Ascending aorta (tissue), 2 donors: ENCODE data around the gene UGT2B10. TPM values are rescaled to one million over a fixed set of nuclear protein-coding genes. Genes with fewer than 3 reads are reported as not detected.

Experiments used
- DNase-seq, 2 donors: peaks; one replicate each; pipeline ENCODE4 v3.0.0-alpha.2; 2019; ENCODE audit warnings: low spot score in 2 of 2
- H3K27ac ChIP-seq, 2 donors: fragments of 200-600 bp; sonication (generic); one replicate each; pipeline ENCODE4 v1.5.1; 2016 to 2017; ENCODE audit warnings: mild to moderate bottlenecking in 1 of 2
- H3K27me3 ChIP-seq: fragments of 200-600 bp; sonication (generic); one replicate; pipeline ENCODE4 v1.5.1; 2017
- H3K36me3 ChIP-seq, 2 donors: fragments of 200-600 bp; sonication (generic); one replicate each; pipeline ENCODE4 v1.5.1; 2016
- H3K4me1 ChIP-seq, 2 donors: fragments of 200-600 bp; sonication (generic); one replicate each; pipeline ENCODE4 v1.5.1; 2016 to 2017; ENCODE audit warnings: mild to moderate bottlenecking in 1 of 2
- H3K4me3 ChIP-seq, 2 donors: fragments of 200-600 bp; sonication (generic); one replicate each; pipeline ENCODE4 v1.5.1; 2016 to 2017; ENCODE audit warnings: mild to moderate bottlenecking in 1 of 2
- H3K9me3 ChIP-seq, 2 donors: fragments of 200-600 bp; sonication (generic); one replicate each; pipeline ENCODE4 v1.5.1; 2016
- intact Hi-C: fragments of 100-400 bp; cut with DNase I; formaldehyde crosslinking; loops from one replicate; pipeline ENCODE4 v1.15.1; 2023
- total RNA-seq: library from RNA; depleted of rRNA; stranded (reverse); fragments of >200 nt; gene quantifications from one replicate; pipeline ENCODE4 v1.1.0, GENCODE V29; 2016
- TF ChIP-seq, protein P1 (sequence below), 3 experiments: fragments of 200-600 bp in 2 of 3; fragments of 450-650 bp in 1 of 3; sonication (generic) in 2 of 3; IDR thresholded peaks; one replicate each; pipeline ENCODE4 v1.5.1; 2016 to 2019; ENCODE audit warnings: antibody characterized with exemption in 3 of 3, mild to moderate bottlenecking in 1 of 3, moderate library complexity in 1 of 3

UGT2B10 gene
- total RNA-seq, 1 donor from 2014 or later: not detected

DNA sequence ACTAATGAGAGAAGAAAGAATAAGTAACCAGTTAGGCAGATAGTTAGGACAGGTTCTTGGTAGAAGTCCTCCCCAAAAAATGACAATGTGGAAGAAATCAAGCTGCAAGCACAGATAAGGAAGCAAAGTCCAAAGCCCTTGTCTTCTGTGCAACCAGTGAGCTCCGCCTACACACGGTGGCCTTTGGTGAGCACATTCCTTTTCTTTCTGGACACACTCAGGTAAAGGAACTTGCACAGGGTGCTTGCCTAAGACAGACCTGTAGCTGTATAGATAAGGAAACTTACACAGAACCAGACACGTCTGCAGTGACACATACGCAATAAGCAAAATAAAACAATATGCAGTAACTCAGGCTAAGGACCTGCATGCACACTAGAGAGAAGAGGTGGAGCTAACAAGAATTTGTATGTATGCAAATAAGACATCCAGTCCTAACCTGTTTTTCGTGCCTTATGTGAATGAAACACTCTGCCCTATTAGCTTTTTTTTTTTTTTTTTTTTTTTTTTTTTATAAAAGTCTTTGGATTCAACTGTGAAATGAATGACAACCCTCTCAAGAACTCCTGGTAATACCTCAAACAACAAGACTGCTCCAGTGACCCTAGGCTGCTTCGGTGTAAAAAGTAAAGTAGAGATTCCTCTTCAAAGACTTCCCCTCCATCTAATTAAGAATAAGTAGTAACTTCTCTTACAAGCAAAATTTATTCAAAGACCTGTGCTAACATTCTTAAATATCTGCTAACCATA, 48.8 kb downstream of the UGT2B10 start:
- TF ChIP-seq, protein P1, sequence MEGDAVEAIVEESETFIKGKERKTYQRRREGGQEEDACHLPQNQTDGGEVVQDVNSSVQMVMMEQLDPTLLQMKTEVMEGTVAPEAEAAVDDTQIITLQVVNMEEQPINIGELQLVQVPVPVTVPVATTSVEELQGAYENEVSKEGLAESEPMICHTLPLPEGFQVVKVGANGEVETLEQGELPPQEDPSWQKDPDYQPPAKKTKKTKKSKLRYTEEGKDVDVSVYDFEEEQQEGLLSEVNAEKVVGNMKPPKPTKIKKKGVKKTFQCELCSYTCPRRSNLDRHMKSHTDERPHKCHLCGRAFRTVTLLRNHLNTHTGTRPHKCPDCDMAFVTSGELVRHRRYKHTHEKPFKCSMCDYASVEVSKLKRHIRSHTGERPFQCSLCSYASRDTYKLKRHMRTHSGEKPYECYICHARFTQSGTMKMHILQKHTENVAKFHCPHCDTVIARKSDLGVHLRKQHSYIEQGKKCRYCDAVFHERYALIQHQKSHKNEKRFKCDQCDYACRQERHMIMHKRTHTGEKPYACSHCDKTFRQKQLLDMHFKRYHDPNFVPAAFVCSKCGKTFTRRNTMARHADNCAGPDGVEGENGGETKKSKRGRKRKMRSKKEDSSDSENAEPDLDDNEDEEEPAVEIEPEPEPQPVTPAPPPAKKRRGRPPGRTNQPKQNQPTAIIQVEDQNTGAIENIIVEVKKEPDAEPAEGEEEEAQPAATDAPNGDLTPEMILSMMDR (IDR thresholded peaks at IDR 0.05): no peak
- no peak for DNase-seq

DNA sequence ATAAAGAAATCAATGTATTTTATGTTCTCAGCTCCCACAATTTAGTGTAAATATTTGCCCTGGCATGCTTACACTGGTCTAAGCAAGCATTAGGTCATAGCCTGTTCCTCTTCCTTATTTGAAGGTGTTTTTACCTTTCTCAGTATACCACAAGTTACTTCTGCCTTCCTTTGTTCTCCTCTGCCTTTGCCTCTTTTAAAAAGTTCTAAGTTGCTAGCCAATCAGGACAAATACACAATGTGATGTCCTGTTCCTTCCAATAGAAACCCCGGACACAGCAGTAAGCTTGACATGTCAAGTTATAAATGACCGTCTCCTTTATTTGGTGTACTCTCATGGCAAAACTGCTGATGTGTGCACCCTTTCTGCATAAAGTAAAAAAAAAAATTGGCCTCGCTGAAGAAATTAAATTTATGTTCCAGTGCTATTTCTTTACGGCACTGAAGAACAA, 49.4 kb downstream of the UGT2B10 start:
- TF ChIP-seq, protein P1 (IDR thresholded peaks at IDR 0.05): no peak
- H3K4me1 ChIP-seq: no peaks in the 10 kb centered on the region
- H3K27ac ChIP-seq: no peak overlapping the region

More for the DNA sequence above, 48.8 kb downstream of the UGT2B10 start:
- H3K4me1 ChIP-seq: no peaks in the 10 kb centered on the region
- no peak overlapping the region for H3K27ac ChIP-seq
- no peak overlapping the region for H3K4me3 ChIP-seq
- no peaks in the 10 kb centered on the region for H3K27me3 ChIP-seq
- intact Hi-C loops: no loop called here
- no peaks in the 10 kb centered on the region for H3K36me3 ChIP-seq
- H3K9me3 ChIP-seq: no peaks in the 10 kb centered on the region

DNA sequence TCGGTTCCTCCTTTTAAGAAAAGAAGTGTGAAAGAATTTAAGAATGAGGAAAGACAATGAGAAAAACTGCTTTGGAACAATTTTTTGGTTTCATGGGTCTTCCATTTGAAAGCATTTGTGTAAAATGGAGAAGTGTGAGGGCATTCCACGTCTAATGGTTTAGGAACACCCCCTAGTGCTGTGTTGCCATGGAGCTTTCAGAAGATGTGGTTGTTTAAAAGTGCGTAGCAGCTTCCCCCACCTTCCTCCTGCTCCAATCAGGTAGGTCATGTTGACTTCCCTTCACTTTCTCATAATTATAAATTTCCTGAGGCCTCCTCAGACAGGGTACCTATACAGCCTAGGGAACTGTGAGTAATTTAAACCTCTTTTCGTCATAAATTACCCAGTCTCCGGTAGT, 50.0 kb downstream of the UGT2B10 start:
- DNase-seq: no peak
- Histone ChIP-seq H3K27me3 (no peaks in the 10 kb centered on the region), H3K4me3 (no peak overlapping the region), H3K4me1 (no peaks in the 10 kb centered on the region), H3K27ac (no peak overlapping the region), H3K36me3 (no peaks in the 10 kb centered on the region), H3K9me3 (no peaks in the 10 kb centered on the region)
- TF ChIP-seq, protein P1 (IDR thresholded peaks at IDR 0.05): no peak
- intact Hi-C loops: no loop called here

More for the DNA sequence above, 49.4 kb downstream of the UGT2B10 start:
- no peaks in the 10 kb centered on the region for H3K36me3 ChIP-seq
- no peaks in the 10 kb centered on the region for H3K9me3 ChIP-seq
- DNase-seq: no peak
- H3K27me3 ChIP-seq: no peaks in the 10 kb centered on the region
- intact Hi-C loops: no loop called here
- no peak overlapping the region for H3K4me3 ChIP-seq

DNA sequence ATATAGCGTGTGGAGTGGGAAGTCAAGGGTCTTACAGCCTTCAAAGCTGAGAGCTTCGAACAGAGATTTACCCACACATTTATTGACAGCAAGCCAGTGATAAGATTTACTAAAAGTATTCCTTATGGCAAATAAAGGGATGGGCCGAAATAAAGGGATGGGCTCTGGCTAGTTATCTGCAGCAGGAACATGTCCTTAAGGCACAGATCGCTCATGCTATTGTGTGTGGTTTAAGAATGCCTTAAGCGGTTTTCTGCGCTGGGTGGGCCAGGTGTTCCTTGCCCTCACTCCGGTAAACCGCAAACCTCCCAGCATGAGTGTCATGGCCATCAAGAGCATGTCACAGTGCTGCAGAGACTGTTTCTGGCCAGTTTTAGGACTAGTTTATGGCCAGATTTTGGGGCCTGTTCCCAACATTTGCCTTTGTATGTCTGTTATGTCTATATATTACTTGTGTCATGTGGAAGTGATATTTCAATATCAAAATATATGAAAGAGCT, 53.5 kb downstream of the UGT2B10 start:
- intact Hi-C loops: no loop called here

DNA sequence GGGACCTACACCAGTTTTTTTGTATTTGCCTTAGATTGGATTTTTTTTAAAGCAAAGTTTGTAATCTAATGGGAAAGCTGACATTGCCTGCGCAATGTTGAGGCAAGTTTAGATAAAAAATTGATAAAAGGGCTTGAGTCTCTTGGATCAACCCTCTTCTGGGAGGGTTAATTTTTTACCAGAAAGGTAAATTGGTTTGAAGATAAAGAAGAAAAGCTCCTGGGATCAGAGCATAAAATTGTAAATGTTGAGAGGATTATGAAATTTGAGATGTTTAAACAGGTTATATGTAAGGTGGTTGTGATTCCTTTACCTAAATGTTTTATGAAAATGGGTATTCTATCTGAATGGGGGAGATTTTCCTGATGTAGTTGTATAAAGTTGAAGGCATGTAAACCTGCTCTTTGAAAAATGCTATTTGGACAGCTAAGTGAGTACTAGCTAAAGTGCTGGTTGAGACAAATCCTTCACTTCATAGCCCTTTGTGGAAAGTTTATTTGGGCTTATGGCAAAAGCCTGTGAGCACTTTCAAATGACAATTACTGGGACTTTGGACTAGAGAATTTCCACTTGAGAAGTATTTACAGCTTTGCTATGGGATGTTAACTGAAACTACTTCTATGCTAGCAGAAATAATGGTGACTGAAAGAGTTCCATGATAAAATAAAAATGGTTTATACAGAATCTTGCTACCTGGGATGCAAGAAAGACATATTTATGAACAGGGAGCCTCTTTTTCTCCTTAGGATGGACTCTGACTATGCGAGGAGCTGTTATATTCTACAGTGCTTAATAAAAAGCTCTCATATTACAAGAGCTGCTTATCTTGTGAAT, 56.2 kb downstream of the UGT2B10 start:
- intact Hi-C loops: no loop called here
- Histone ChIP-seq H3K9me3 (no peaks in the 10 kb centered on the region), H3K27me3 (no peaks in the 10 kb centered on the region), H3K4me3 (no peak overlapping the region), H3K36me3 (no peaks in the 10 kb centered on the region), H3K4me1 (no peaks in the 10 kb centered on the region), H3K27ac (no peak overlapping the region)
- TF ChIP-seq, protein P1 (IDR thresholded peaks at IDR 0.05): no peak
- DNase-seq: no peak

More for the DNA sequence above, 53.5 kb downstream of the UGT2B10 start:
- H3K36me3 ChIP-seq: no peaks in the 10 kb centered on the region
- H3K4me3 ChIP-seq: no peak overlapping the region
- H3K27me3 ChIP-seq: no peaks in the 10 kb centered on the region
- no peaks in the 10 kb centered on the region for H3K4me1 ChIP-seq
- TF ChIP-seq, protein P1 (IDR thresholded peaks at IDR 0.05): no peak
- no peak overlapping the region for H3K27ac ChIP-seq
- no peak for DNase-seq
- no peaks in the 10 kb centered on the region for H3K9me3 ChIP-seq
